ENCODE data around the gene CCL17.
A peak's percentile ranks its signal among the peaks of the same experiment; 100 is the strongest.

CCL17 gene

GRCh38 chr16:57377080-57377841 is 27.3 kb upstream of the CCL17 start:
- no peak for DNase-seq (ENCODE audit: low read depth in 2 of 2)

GRCh38 chr16:57379579-57379978 is 25.0 kb upstream of the CCL17 start:
- no peak for DNase-seq (ENCODE audit: low read depth in 2 of 2)

- DNase-seq (ENCODE audit: low read depth in 2 of 2) = no peak
Observed at GRCh38 chr16:57380671-57381462, 23.7 kb upstream of the CCL17 start.

GRCh38 chr16:57381791-57382534 is 22.6 kb upstream of the CCL17 start:
- no peak for DNase-seq (ENCODE audit: low read depth in 2 of 2)

- no peak for DNase-seq (ENCODE audit: low read depth in 2 of 2)
Observed at GRCh38 chr16:57382535-57383275, 21.9 kb upstream of the CCL17 start.

GRCh38 chr16:57383276-57384247 is 21.0 kb upstream of the CCL17 start:
- DNase-seq (ENCODE audit: low read depth in 2 of 2) = peak; percentile 7 to 25

- no peak for DNase-seq (ENCODE audit: low read depth in 2 of 2)
Observed at GRCh38 chr16:57384248-57385070, 20.1 kb upstream of the CCL17 start.

GRCh38 chr16:57385083-57385482 is 19.5 kb upstream of the CCL17 start:
- no peak for DNase-seq (ENCODE audit: low read depth in 2 of 2)

GRCh38 chr16:57386381-57386951 is 18.1 kb upstream of the CCL17 start:
- peak; percentile 27 to 28 for DNase-seq (ENCODE audit: low read depth in 2 of 2)

GRCh38 chr16:57387598-57388354 is 16.8 kb upstream of the CCL17 start:
- no peak for DNase-seq (ENCODE audit: low read depth in 2 of 2)

- no peak for DNase-seq (ENCODE audit: low read depth in 2 of 2)
Observed at GRCh38 chr16:57388359-57389086, 16.0 kb upstream of the CCL17 start.

GRCh38 chr16:57389087-57389468 is 15.5 kb upstream of the CCL17 start:
- DNase-seq (ENCODE audit: low read depth in 2 of 2) = no peak

- DNase-seq (ENCODE audit: low read depth in 2 of 2) = no peak
Observed at GRCh38 chr16:57390636-57391295, 13.8 kb upstream of the CCL17 start.

GRCh38 chr16:57391300-57391699 is 13.3 kb upstream of the CCL17 start:
- no peak for DNase-seq (ENCODE audit: low read depth in 2 of 2)

GRCh38 chr16:57391708-57392107 is 12.9 kb upstream of the CCL17 start:
- DNase-seq (ENCODE audit: low read depth in 2 of 2) = no peak

GRCh38 chr16:57392694-57393093 is 11.9 kb upstream of the CCL17 start:
- no peak for DNase-seq (ENCODE audit: low read depth in 2 of 2)

- no peak for DNase-seq (ENCODE audit: low read depth in 2 of 2)
Observed at GRCh38 chr16:57394444-57394843, 10.1 kb upstream of the CCL17 start.

Measured in fibroblast of skin of left quadriceps (primary cell).